GM21381 (cell line): ENCODE results near the gene BRD3.

Experiments used
- ATAC-seq: cut with Tn5 transposase; IDR thresholded peaks from one replicate; pipeline ENCODE4 v1.9.1; 2021; ENCODE audit warnings: mild to moderate bottlenecking, moderate library complexity; ENCODE audit not compliant: unreplicated experiment

Gene BRD3

GRCh38 chr9:134054891-134055811 lies 12.7 kb downstream of the BRD3 start:
- ATAC-seq = no peak

- no peak for ATAC-seq
Measured at GRCh38 chr9:134053941-134054761, 13.7 kb downstream of the BRD3 start.

GRCh38 chr9:134053401-134053871 lies 14.4 kb downstream of the BRD3 start:
- ATAC-seq = no peak

- no peak for ATAC-seq
Measured at GRCh38 chr9:134052941-134053340, 14.9 kb downstream of the BRD3 start.

- ATAC-seq = no peak
Measured at GRCh38 chr9:134052491-134052890, 15.3 kb downstream of the BRD3 start.

- ATAC-seq = no peak
Measured at GRCh38 chr9:134051319-134051718, 16.5 kb downstream of the BRD3 start.

GRCh38 chr9:134050726-134051125 lies 17.1 kb downstream of the BRD3 start:
- ATAC-seq = no peak

GRCh38 chr9:134049772-134050588 lies 17.8 kb downstream of the BRD3 start:
- ATAC-seq = no peak

GRCh38 chr9:134049236-134049635 lies 18.6 kb downstream of the BRD3 start:
- no peak for ATAC-seq

- no peak for ATAC-seq
Measured at GRCh38 chr9:134048582-134048968, 19.3 kb downstream of the BRD3 start.

- no peak for ATAC-seq
Measured at GRCh38 chr9:134047868-134048581, 19.8 kb downstream of the BRD3 start.

GRCh38 chr9:134046894-134047681 lies 20.7 kb downstream of the BRD3 start:
- ATAC-seq = no peak

GRCh38 chr9:134045841-134046544 lies 21.8 kb downstream of the BRD3 start:
- no peak for ATAC-seq

GRCh38 chr9:134044944-134045343 lies 22.9 kb downstream of the BRD3 start:
- ATAC-seq = no peak

GRCh38 chr9:134043531-134043988 lies 24.3 kb downstream of the BRD3 start:
- ATAC-seq = no peak

GRCh38 chr9:134041649-134041962 lies 26.2 kb downstream of the BRD3 start:
- ATAC-seq = no peak

- no peak for ATAC-seq
Measured at GRCh38 chr9:134040781-134041648, 26.8 kb downstream of the BRD3 start.

GRCh38 chr9:134040176-134040565 lies 27.7 kb downstream of the BRD3 start:
- no peak for ATAC-seq
